Putamen (tissue), 1 donor: Measurements from ENCODE around the gene FOXD4L6.
"Not testable (repeated sequence)": the region's sequence is repeated elsewhere in the genome, so short reads cannot be mapped to it uniquely, and the experiment has no call there.

ENCODE experiments used
- DNase-seq: peaks from one replicate; pipeline ENCODE4 v3.0.0-alpha.2; 2016; ENCODE audit warnings: low spot score

Gene FOXD4L6

DNA sequence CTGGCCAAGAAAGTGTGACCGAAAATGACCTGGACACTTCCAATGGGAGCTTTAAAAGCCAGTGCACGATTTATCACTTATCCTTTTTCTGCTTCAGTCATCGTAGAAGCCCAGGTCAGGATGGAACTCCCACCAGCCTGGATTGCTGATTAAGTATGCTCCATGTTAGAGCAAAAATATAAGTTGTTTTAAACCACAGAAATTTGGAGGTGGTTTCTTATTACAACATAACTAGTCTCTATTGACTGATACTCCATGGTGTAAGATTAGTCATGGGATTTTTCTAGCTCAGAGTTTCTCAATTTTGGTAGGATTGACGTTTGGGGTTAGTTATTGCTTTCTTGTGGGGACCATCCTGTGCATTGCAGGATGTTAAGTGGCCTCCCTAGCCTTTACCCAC is 29.7 kb downstream of the FOXD4L6 start:
- DNase-seq: not testable (repeated sequence)

- not testable (repeated sequence) for DNase-seq
These were observed 33.4 kb downstream of the FOXD4L6 start for GRCh38 chr9:41095060-41095459.

DNA sequence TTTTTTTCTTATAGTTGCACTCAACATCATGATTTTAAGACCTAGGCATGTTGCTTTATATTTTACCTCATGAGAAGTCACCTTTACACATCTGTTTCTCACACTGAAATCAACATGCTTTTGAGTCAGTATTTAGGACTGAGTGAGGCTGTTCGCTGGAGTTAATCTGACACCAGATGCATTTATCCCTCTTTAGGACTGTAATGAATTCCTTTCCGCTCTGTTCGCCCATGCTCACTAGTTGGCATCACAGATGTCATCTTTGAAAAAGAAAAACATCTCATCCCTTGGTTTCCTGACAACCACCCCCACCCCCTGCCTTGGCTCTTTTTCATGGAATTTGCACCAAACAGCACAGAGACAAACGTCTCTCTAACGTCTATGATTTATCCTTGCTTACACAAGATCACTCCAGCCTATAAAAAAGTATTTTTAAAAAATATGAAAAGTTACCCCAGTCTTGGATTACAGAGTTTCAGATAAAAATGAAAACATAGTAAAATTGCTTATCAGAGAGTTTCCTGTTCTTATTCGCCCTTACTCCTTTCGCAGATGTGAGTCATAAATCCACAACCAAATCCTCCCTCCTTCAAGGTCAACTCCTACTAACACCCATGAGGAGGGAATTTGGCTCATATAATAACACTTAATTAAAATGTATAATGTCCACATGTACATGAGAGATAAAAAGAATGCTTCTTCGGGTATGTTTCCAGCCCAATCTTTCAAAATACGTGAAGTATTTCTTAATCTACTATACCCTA is 34.3 kb downstream of the FOXD4L6 start:
- not testable (repeated sequence) for DNase-seq

- DNase-seq: not testable (repeated sequence)
These were observed 37.6 kb downstream of the FOXD4L6 start for GRCh38 chr9:41090922-41091321.

GRCh38 chr9:41090386-41090785 is 38.1 kb downstream of the FOXD4L6 start:
- not testable (repeated sequence) for DNase-seq

GRCh38 chr9:41088450-41089059 is 39.9 kb downstream of the FOXD4L6 start:
- DNase-seq: not testable (repeated sequence)

DNA sequence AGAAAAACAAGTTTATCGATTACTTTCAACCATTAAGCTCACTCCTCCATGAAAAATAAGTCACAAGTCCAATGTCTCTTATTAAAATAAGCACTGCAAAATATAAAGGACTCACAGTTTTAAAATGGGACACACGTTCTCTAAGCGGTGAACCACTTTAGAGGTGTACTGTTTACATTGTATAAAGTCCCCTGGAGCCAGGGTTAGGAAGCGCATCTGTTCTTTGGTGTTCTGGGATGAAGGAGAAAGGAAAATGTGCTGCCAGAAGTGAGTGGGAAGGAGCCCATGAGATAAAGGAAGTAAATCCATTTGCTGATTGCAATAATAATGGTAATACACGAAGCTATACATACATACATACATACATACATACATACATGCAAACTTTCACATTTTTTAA is 40.6 kb downstream of the FOXD4L6 start:
- not testable (repeated sequence) for DNase-seq

DNA sequence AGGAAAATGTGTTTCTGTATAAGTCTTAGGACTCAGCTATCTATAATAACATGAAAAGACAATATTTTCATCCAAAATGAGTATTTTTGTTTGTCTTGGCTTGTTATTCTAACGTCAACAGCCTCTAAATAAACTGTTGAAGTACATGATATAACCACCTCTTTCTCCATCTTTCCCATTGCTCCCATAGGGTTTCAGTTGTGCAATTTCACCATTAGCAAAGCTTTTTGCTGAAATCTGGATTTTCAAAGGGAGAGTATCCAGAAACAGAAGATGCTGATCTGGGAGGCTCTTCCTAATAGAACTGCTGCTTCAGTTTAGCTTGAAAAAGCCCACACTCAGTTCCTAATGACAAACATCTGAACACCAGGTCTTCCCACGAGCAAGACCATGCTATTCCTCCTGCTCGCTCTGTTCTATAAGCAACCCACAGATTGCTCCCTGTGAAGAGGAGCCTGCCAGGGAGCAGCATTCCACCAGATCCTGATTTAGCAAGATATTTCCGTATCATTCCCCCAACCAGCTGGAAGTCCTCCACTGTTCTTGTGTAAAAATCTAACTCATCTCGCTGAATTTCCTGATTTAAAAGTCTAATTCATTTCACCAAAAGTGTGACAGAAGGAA is 41.2 kb downstream of the FOXD4L6 start:
- DNase-seq: peak; percentile 68

- DNase-seq: not testable (repeated sequence)
These were observed 41.8 kb downstream of the FOXD4L6 start for GRCh38 chr9:41086685-41087084.

DNA sequence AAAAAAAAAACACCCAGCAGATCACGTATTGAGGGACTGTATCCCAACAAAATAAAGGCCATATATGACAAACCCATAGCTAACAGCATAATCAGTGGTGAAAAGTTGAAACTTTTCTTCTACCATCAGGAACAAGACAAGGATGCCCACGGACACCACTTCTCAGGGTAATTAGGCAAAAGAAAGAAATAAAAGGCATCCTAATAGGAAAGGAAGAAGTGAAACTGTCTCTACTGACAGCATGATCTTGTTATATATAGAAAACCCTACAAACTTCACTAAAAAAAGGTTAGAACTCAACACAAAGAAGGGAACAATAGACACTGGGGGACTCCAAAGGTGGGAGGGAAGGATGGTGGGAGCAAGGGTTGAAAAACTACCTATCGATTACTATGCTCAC is 42.3 kb downstream of the FOXD4L6 start:
- DNase-seq: not testable (repeated sequence)

DNA sequence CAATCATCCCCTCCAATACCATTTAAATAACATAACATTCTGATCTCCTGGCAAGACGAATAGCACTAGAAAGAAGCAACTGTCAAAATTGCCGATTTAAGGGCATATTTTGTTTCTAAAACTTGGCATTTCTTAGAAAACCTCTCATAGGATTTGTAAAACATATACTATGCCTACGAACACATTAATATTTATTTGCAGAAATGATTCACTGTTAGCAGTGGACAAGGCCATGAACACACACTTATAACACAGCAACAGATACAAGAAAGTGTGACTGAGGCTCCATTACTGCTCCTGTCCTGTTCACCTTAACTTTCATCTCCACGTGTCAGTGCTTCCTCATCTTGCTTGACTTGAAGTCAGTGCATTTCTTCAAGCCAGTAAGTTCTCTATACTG is 46.1 kb downstream of the FOXD4L6 start:
- not testable (repeated sequence) for DNase-seq

- not testable (repeated sequence) for DNase-seq
These were observed 49.0 kb downstream of the FOXD4L6 start for GRCh38 chr9:41079464-41079863.

GRCh38 chr9:41077586-41077985 is 50.9 kb downstream of the FOXD4L6 start:
- DNase-seq: not testable (repeated sequence)
